Activated T-cell treated with anti-CD3 and anti-CD28 coated beads for 48 hours (primary cell): Measurements from ENCODE around the gene ZIC4.

ENCODE experiments used
- DNase-seq: peaks from one replicate; pipeline ENCODE4 v3.0.0-alpha.2; 2020; ENCODE audit warnings: low read depth

The ZIC4 gene

GRCh38 chr3:147343926-147344325 lies 62.4 kb downstream of the ZIC4 start:
- no peak for DNase-seq

- no peak for DNase-seq
These were observed 64.6 kb downstream of the ZIC4 start for GRCh38 chr3:147341727-147342126.

GRCh38 chr3:147336543-147337278 lies 69.6 kb downstream of the ZIC4 start:
- DNase-seq: no peak
